Caco-2 (cell line): ENCODE results near the gene SLC25A18. TPM values are rescaled to one million over a fixed set of nuclear protein-coding genes. Genes with fewer than 3 reads are reported as not detected.

Source experiments
- BruUV-seq: library from RNA; stranded (reverse); fragments of 400-500 nt; replicated peaks from 2 replicates; lab custom pipeline; 2021; lab: Mats Ljungman, UMichigan
- CTCF ChIA-PET: fragments of 300-600 bp; sonication (Branson Sonifier 250); formaldehyde crosslinking; loops from one replicate; lab custom pipeline; 2022; ENCODE audit warnings: antibody characterized with exemption; lab: Charles Lee
- POLR2A ChIA-PET: fragments of 300-600 bp; sonication (Branson Sonifier 250); formaldehyde crosslinking; loops from one replicate; lab custom pipeline; 2022; ENCODE audit warnings: antibody characterized with exemption; lab: Charles Lee
- DNase-seq, 2 experiments: peaks; one replicate each; pipeline versions ENCODE4 v3.0.0 to v3.0.0-alpha.2; 2020 to 2022
- H3K27me3 ChIP-seq: replicated peaks from 2 replicates; pipeline ENCODE4 v1.6.0; 2011; ENCODE audit warnings: low read length; ENCODE audit not compliant: control insufficient read depth, insufficient read depth
- H3K36me3 ChIP-seq: 2 replicates; pipeline ENCODE4 v1.5.1; 2011; ENCODE audit warnings: low read length; ENCODE audit not compliant: control insufficient read depth, insufficient read depth
- H3K4me1 ChIP-seq: fragments of 250-450 bp; sonication (Bioruptor Pico); 2 replicates; pipeline ENCODE4 v1.5.1; 2020; ENCODE audit warnings: mild to moderate bottlenecking
- H3K4me3 ChIP-seq: 2 replicates; pipeline ENCODE4 v1.5.1; 2011; ENCODE audit warnings: low read depth, mild to moderate bottlenecking, control low read depth, low read length
- H3K9me3 ChIP-seq: fragments of 250-450 bp; sonication (Bioruptor Pico); 2 replicates; pipeline ENCODE4 v1.5.1; 2020; ENCODE audit warnings: mild to moderate bottlenecking, moderate library complexity
- H3K27ac Mint-ChIP-seq: one replicate; pipeline ENCODE4 v1.8.0; 2022; ENCODE audit warnings: mixed read lengths; ENCODE audit not compliant: unreplicated experiment
- H3K27me3 Mint-ChIP-seq: one replicate; pipeline ENCODE4 v1.8.0; 2022; ENCODE audit warnings: mixed read lengths; ENCODE audit not compliant: insufficient read depth, unreplicated experiment
- H3K36me3 Mint-ChIP-seq: one replicate; pipeline ENCODE4 v1.8.0; 2022; ENCODE audit warnings: mild to moderate bottlenecking, mixed read lengths; ENCODE audit not compliant: insufficient read depth, unreplicated experiment
- H3K4me1 Mint-ChIP-seq: one replicate; pipeline ENCODE4 v1.8.0; 2022; ENCODE audit warnings: low read depth, mixed read lengths; ENCODE audit not compliant: unreplicated experiment
- H3K4me3 Mint-ChIP-seq: one replicate; pipeline ENCODE4 v1.8.0; 2022; ENCODE audit warnings: mild to moderate bottlenecking, moderate library complexity, mixed read lengths; ENCODE audit not compliant: unreplicated experiment
- H3K9me3 Mint-ChIP-seq: one replicate; pipeline ENCODE4 v1.8.0; 2022; ENCODE audit warnings: mixed read lengths; ENCODE audit not compliant: unreplicated experiment
- intact Hi-C: fragments of 100-400 bp; cut with micrococcal nuclease; formaldehyde crosslinking; loops from one replicate; pipeline ENCODE4 v1.10.0; 2022; ENCODE audit not compliant: unreplicated experiment
- total RNA-seq: library from RNA; stranded (reverse); gene quantifications from 2 replicates; pipeline ENCODE4 v1.2.3, GENCODE V29; 2022
- TF ChIP-seq, protein P1 (sequence below), 2 experiments: fragments of 200-600 bp in 1 of 2; IDR thresholded peaks; 1 replicate in 1 of 2; 2 replicates in 1 of 2; pipeline versions ENCODE4 v1.5.1 to v1.8.0; 2011 to 2022; ENCODE audit warnings: antibody characterized with exemption in 1 of 2, control low read depth in 1 of 2, inconsistent platforms in 1 of 2, low read depth in 1 of 2, low read length in 1 of 2, mild to moderate bottlenecking in 1 of 2, moderate library complexity in 1 of 2; ENCODE audit not compliant: insufficient read depth in 1 of 2, severe bottlenecking in 1 of 2, unreplicated experiment in 1 of 2

The SLC25A18 gene
- total RNA-seq, 1 experiment from 2014 or later = not detected

GRCh38 chr22:17613280-17613679 lies 50.0 kb downstream of the SLC25A18 start:
- DNase-seq = no peak
- H3K9me3 Mint-ChIP-seq = no peaks in the 10 kb centered on the region
- H3K4me3 Mint-ChIP-seq = no peak overlapping the region
- Histone ChIP-seq H3K9me3 (no peaks in the 10 kb centered on the region), H3K4me3 (no peak overlapping the region), H3K36me3 (no peaks in the 10 kb centered on the region), H3K27me3 (no peaks in the 10 kb centered on the region), H3K4me1 (no peaks in the 10 kb centered on the region)
- no peaks in the 10 kb centered on the region for H3K4me1 Mint-ChIP-seq
- TF ChIP-seq, protein P1, sequence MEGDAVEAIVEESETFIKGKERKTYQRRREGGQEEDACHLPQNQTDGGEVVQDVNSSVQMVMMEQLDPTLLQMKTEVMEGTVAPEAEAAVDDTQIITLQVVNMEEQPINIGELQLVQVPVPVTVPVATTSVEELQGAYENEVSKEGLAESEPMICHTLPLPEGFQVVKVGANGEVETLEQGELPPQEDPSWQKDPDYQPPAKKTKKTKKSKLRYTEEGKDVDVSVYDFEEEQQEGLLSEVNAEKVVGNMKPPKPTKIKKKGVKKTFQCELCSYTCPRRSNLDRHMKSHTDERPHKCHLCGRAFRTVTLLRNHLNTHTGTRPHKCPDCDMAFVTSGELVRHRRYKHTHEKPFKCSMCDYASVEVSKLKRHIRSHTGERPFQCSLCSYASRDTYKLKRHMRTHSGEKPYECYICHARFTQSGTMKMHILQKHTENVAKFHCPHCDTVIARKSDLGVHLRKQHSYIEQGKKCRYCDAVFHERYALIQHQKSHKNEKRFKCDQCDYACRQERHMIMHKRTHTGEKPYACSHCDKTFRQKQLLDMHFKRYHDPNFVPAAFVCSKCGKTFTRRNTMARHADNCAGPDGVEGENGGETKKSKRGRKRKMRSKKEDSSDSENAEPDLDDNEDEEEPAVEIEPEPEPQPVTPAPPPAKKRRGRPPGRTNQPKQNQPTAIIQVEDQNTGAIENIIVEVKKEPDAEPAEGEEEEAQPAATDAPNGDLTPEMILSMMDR (IDR thresholded peaks at IDR 0.05; ENCODE audit: insufficient read depth in 1 of 2, low read depth in 1 of 2, low read length in 1 of 2, severe bottlenecking in 1 of 2, unreplicated experiment in 1 of 2) = no peak
- peaks cover 58% of the 10 kb centered on the region for H3K36me3 Mint-ChIP-seq
- BruUV-seq = no TSS peak
- ChIA-PET POLR2A (no interaction called here), CTCF (no interaction called here)
- intact Hi-C loops = no loop called here
- H3K27ac Mint-ChIP-seq = no peak overlapping the region
- no peaks in the 10 kb centered on the region for H3K27me3 Mint-ChIP-seq

- Mint-ChIP-seq H3K27ac (peak overlapping the region; percentile 89), H3K27me3 (no peaks in the 10 kb centered on the region), H3K4me3 (peak overlapping the region; percentile 86), H3K36me3 (peaks cover 41% of the 10 kb centered on the region), H3K9me3 (no peaks in the 10 kb centered on the region), H3K4me1 (peaks cover 7% of the 10 kb centered on the region)
- H3K9me3 ChIP-seq = no peaks in the 10 kb centered on the region
- CTCF ChIA-PET = no interaction called here
- TF ChIP-seq, protein P1 (IDR thresholded peaks at IDR 0.05; ENCODE audit: insufficient read depth in 1 of 2, low read depth in 1 of 2, low read length in 1 of 2, severe bottlenecking in 1 of 2, unreplicated experiment in 1 of 2) = no peak
- TSS peak; percentile 91 for BruUV-seq
- peaks cover 20% of the 10 kb centered on the region for H3K4me1 ChIP-seq
- peak in 1 of 2 experiments; percentile 16 for DNase-seq
- POLR2A ChIA-PET = no interaction called here
- H3K27me3 ChIP-seq = no peaks in the 10 kb centered on the region
- H3K36me3 ChIP-seq = no peaks in the 10 kb centered on the region
- H3K4me3 ChIP-seq = peak overlapping the region; percentile 89
- intact Hi-C loops = loop anchor here (5.0 kb wide), 1 partner anchor 71 kb away; no protein-coding TSS in a partner anchor
Observed at GRCh38 chr22:17627961-17628405, 64.7 kb downstream of the SLC25A18 start.

- no TSS peak for BruUV-seq
- no peaks in the 10 kb centered on the region for H3K9me3 ChIP-seq
- H3K4me1 Mint-ChIP-seq = peaks cover 11% of the 10 kb centered on the region
- no peaks in the 10 kb centered on the region for H3K36me3 ChIP-seq
- peaks cover 42% of the 10 kb centered on the region for H3K36me3 Mint-ChIP-seq
- POLR2A ChIA-PET = interaction anchor here (0.5 kb wide), 1 partner anchor 11 kb away, joined by 6 read pairs; no protein-coding TSS in a partner anchor
- H3K27me3 ChIP-seq = no peaks in the 10 kb centered on the region
- H3K4me1 ChIP-seq = peaks cover 23% of the 10 kb centered on the region
- CTCF ChIA-PET = no interaction called here
- peak within 1 kb of the TSS; percentile 89 for H3K4me3 ChIP-seq
- H3K9me3 Mint-ChIP-seq = no peaks in the 10 kb centered on the region
- H3K27ac Mint-ChIP-seq = peak within 1 kb of the TSS; percentile 89
- peak; percentile 96 to 97 for DNase-seq
- H3K4me3 Mint-ChIP-seq = peak within 1 kb of the TSS; percentile 86
- TF ChIP-seq, protein P1 (IDR thresholded peaks at IDR 0.05; ENCODE audit: insufficient read depth in 1 of 2, low read depth in 1 of 2, low read length in 1 of 2, severe bottlenecking in 1 of 2, unreplicated experiment in 1 of 2) = no peak
- intact Hi-C loops = loop anchor here (5.0 kb wide), 1 partner anchor 71 kb away; no protein-coding TSS in a partner anchor
- H3K27me3 Mint-ChIP-seq = no peaks in the 10 kb centered on the region
Observed at GRCh38 chr22:17628406-17629172, 65.3 kb downstream of the SLC25A18 start, which contains the start of gene ATP6V1E1. Gene ATP6V1E1, minus strand, starts transcription at chr22:17628749. Its CDS starts 114 bp downstream, at chr22:17628635.
